HepG2 (cell line): ENCODE results near the gene GATAD2B. TPM values are rescaled to one million over a fixed set of nuclear protein-coding genes. Genes with fewer than 3 reads are reported as not detected.

Experiments
- ATAC-seq: fragments of 200-7000 bp; cut with Tn5 transposase; 3 replicates; pipeline ENCODE4 v1.9.1; 2020; ENCODE audit warnings: mild to moderate bottlenecking, moderate library complexity
- BruUV-seq: library from RNA; stranded (reverse); fragments of 400-500 nt; replicated peaks from 2 replicates; lab custom pipeline; 2021; lab: Mats Ljungman, UMichigan
- CTCF ChIA-PET: fragments of 300-600 bp; formaldehyde crosslinking; extraction: SDS; loops from one replicate; lab custom pipeline; 2021; ENCODE audit warnings: low total read pairs, inconsistent platforms, low intra/inter-chr PET ratio; lab: Yijun Ruan, JAX
- POLR2A ChIA-PET: fragments of 350-600 bp; sonication (Branson Sonifier 250); formaldehyde crosslinking; loops from one replicate; lab custom pipeline; 2020; ENCODE audit warnings: antibody characterized with exemption, inconsistent platforms; lab: Yijun Ruan, JAX
- DNase-seq: peaks from one replicate; pipeline ENCODE4 v3.0.0-alpha.2; 2015; ENCODE audit warnings: low spot score
- FAIRE-seq: peaks from 3 replicates; lab custom pipeline; 2011; peaks lifted over from hg19 to GRCh38; lab: Jason Lieb, UNC
- H2AFZ ChIP-seq: one replicate; pipeline ENCODE4 v1.6.1; 2011; ENCODE audit warnings: low read length, inconsistent platforms
- H3K27ac ChIP-seq: fragments of 300-600 bp; 3 replicates; pipeline ENCODE4 v1.8.0; 2011; ENCODE audit warnings: mixed run types, mild to moderate bottlenecking, mixed read lengths, low read length, inconsistent platforms; ENCODE audit not compliant: insufficient read depth; ENCODE audit errors: extremely low read length
- H3K27me3 ChIP-seq, 2 experiments: fragments of 200-600 bp in 1 of 2; 2 replicates in 1 of 2; 3 replicates in 1 of 2; pipeline versions ENCODE4 v1.6.0 to v1.8.0; 2011; ENCODE audit warnings: low read length in 2 of 2, mild to moderate bottlenecking in 2 of 2, moderate library complexity in 2 of 2, inconsistent platforms in 1 of 2; ENCODE audit not compliant: insufficient read depth in 2 of 2, control insufficient read depth in 1 of 2
- H3K36me3 ChIP-seq, 2 experiments: fragments of 200-600 bp in 1 of 2; replicated peaks in 1 of 2; 2 replicates in 1 of 2; 3 replicates in 1 of 2; pipeline versions ENCODE4 v1.5.1 to v1.8.0; 2011; ENCODE audit warnings: low read length in 2 of 2, inconsistent platforms in 1 of 2; ENCODE audit not compliant: insufficient read depth in 2 of 2, control insufficient read depth in 1 of 2
- H3K4me1 ChIP-seq: 2 replicates; pipeline ENCODE4 v1.5.1; 2012; ENCODE audit warnings: low read length, inconsistent platforms; ENCODE audit not compliant: insufficient read depth
- H3K4me2 ChIP-seq: 2 replicates; pipeline ENCODE4 v1.6.0; 2011; ENCODE audit warnings: low read depth, low read length, inconsistent platforms
- H3K4me3 ChIP-seq, 3 experiments: fragments of 200-600 bp in 1 of 3; sonication (generic), shearing (Covaris generic) in 1 of 3; replicated peaks in 1 of 3; 2 replicates each; pipeline ENCODE4 v1.5.1; 2011 to 2016; ENCODE audit warnings: low read length in 3 of 3, inconsistent platforms in 2 of 3, low read depth in 2 of 3, mild to moderate bottlenecking in 2 of 3, control low read depth in 1 of 3, mixed read lengths in 1 of 3; ENCODE audit not compliant: insufficient read depth in 1 of 3
- H3K79me2 ChIP-seq: one replicate; pipeline ENCODE4 v1.6.1; 2011; ENCODE audit warnings: low read length, inconsistent platforms; ENCODE audit not compliant: insufficient read depth
- H3K9ac ChIP-seq: 2 replicates; pipeline ENCODE4 v1.6.0; 2011; ENCODE audit warnings: mild to moderate bottlenecking, low read depth, low read length, inconsistent platforms; ENCODE audit not compliant: insufficient read depth
- H3K9me3 ChIP-seq: 2 replicates; pipeline ENCODE4 v1.5.1; 2012; ENCODE audit warnings: mild to moderate bottlenecking, low read length
- H4K20me1 ChIP-seq: 2 replicates; pipeline ENCODE4 v1.6.0; 2011; ENCODE audit warnings: inconsistent platforms, mild to moderate bottlenecking, low read length, moderate library complexity; ENCODE audit not compliant: insufficient read depth
- ATF1 ChIP-seq: IDR thresholded peaks from 2 replicates; pipeline ENCODE4 v1.6.1; 2016; ENCODE audit warnings: mild to moderate bottlenecking, control low read depth
- ATM ChIP-seq: fragments of 450-650 bp; IDR thresholded peaks from 2 replicates; pipeline ENCODE4 v1.7.1; 2017; ENCODE audit warnings: mild to moderate bottlenecking, borderline replicate concordance
- CAMTA2 ChIP-seq: sonication (generic); formaldehyde crosslinking; IDR thresholded peaks from 2 replicates; pipeline ENCODE4 v1.4.0; 2020; ENCODE audit warnings: mild to moderate bottlenecking, missing genetic modification reagents, borderline replicate concordance
- FOXK2 ChIP-seq: fragments of 450-650 bp; IDR thresholded peaks from 2 replicates; pipeline ENCODE4 v1.6.1; 2016
- MXD1 ChIP-seq: sonication (generic); formaldehyde crosslinking; IDR thresholded peaks from 2 replicates; pipeline ENCODE4 v1.4.0; 2020; ENCODE audit warnings: mild to moderate bottlenecking, missing genetic modification reagents
- PHB2 ChIP-seq: fragments of 450-650 bp; IDR thresholded peaks from 2 replicates; pipeline ENCODE4 v1.6.1; 2018; ENCODE audit not compliant: partially characterized antibody
- RNF219 ChIP-seq: sonication (generic); formaldehyde crosslinking; IDR thresholded peaks from 2 replicates; pipeline ENCODE4 v1.5.0; 2020; ENCODE audit warnings: mild to moderate bottlenecking, missing genetic modification reagents
- SMARCC2 ChIP-seq: fragments of 450-650 bp; IDR thresholded peaks from 2 replicates; pipeline ENCODE4 v1.6.1; 2017; ENCODE audit warnings: antibody characterized with exemption, mild to moderate bottlenecking
- SPEN ChIP-seq: sonication (generic); formaldehyde crosslinking; IDR thresholded peaks from 2 replicates; pipeline ENCODE4 v1.5.1; 2020; ENCODE audit warnings: low read depth, mild to moderate bottlenecking, missing genetic modification reagents
- ZBTB14 ChIP-seq: sonication (generic); formaldehyde crosslinking; IDR thresholded peaks from 2 replicates; pipeline ENCODE4 v1.4.0; 2020; ENCODE audit warnings: missing genetic modification reagents
- ZBTB38 ChIP-seq: sonication (generic); formaldehyde crosslinking; IDR thresholded peaks from 2 replicates; pipeline ENCODE4 v1.5.1; 2020; ENCODE audit warnings: mild to moderate bottlenecking, missing genetic modification reagents
- ZFAT ChIP-seq: sonication (generic); formaldehyde crosslinking; conservative IDR thresholded peaks from 2 replicates; pipeline ENCODE4 v1.8.1; 2023; ENCODE audit warnings: missing genetic modification reagents, inconsistent platforms
- ZNF275 ChIP-seq: sonication (generic); formaldehyde crosslinking; IDR thresholded peaks from 2 replicates; pipeline ENCODE4 v1.8.0; 2022; ENCODE audit warnings: missing genetic modification reagents, mild to moderate bottlenecking, inconsistent platforms, borderline replicate concordance
- ZNF891 ChIP-seq: sonication (generic); formaldehyde crosslinking; IDR thresholded peaks from 2 replicates; pipeline ENCODE4 v1.5.0; 2020; ENCODE audit warnings: mild to moderate bottlenecking, missing genetic modification reagents
- ZSCAN25 ChIP-seq: sonication (generic); formaldehyde crosslinking; IDR thresholded peaks from 2 replicates; pipeline ENCODE4 v1.8.0; 2022; ENCODE audit warnings: mild to moderate bottlenecking, missing genetic modification reagents
- WGBS: methylation state at CpG from one replicate; pipeline ENCODE4 v1.1.6; 2017; ENCODE audit warnings: low lambda C conversion rate; 5-methylcytosine and 5-hydroxymethylcytosine counted together
- in situ Hi-C: cut with HindIII; loops from 2 replicates; pipeline ENCODE4 v1.10.0; 2017; ENCODE audit warnings: low pct_unique_long_range_greater_than_20kb; ENCODE audit not compliant: extremely low pct_ligation_motif_present
- intact Hi-C: fragments of 100-400 bp; cut with micrococcal nuclease; formaldehyde crosslinking; loops from one replicate; pipeline ENCODE4 v1.10.0; 2022; ENCODE audit not compliant: unreplicated experiment
- polyA plus RNA-seq, 8 experiments: library from polyadenylated mRNA; depleted of rRNA in 3 of 8; stranded (reverse) in 7 of 8; unstranded in 1 of 8; fragments of >200 nt; fragmentation: Illumina TruSeq in 4 of 8; extraction: Trizol in 4 of 8; gene quantifications; 2 replicates each; pipeline versions ENCODE4 v1.2.1 to v1.2.3, GENCODE V29; 2011 to 2016; ENCODE audit warnings: low read depth in 4 of 8, missing spikeins in 1 of 8, mixed read lengths in 1 of 8; ENCODE audit not compliant: insufficient read depth in 1 of 8
- total RNA-seq, 5 experiments: library from RNA; depleted of rRNA; stranded (reverse); fragments of >200 nt; fragmentation: Illumina TruSeq; extraction: Trizol; gene quantifications; 2 replicates each; pipeline ENCODE4 v1.2.3, GENCODE V29; 2016; ENCODE audit warnings: low read depth in 1 of 5

Gene GATAD2B
- total and polyA plus RNA-seq, 2 of the 13 experiments (the other 11 are each of a cell fraction or from before 2014, with no cell fraction given): 3.2 to 5.2 TPM

GRCh38 chr1:153856763-153857162 is 66.0 kb downstream of the GATAD2B start (continued):
- no peak for TF ChIP-seq ZBTB14 (CRISPR knock-in tag)
- TF ChIP-seq ZSCAN25 (CRISPR knock-in tag): no peak
- no peak for TF ChIP-seq SMARCC2
- no peak for TF ChIP-seq FOXK2
- no peak for TF ChIP-seq CAMTA2 (CRISPR knock-in tag)

- no peak overlapping the region for H2AFZ ChIP-seq
- intact Hi-C loops: no loop called here
- TF ChIP-seq SPEN (CRISPR knock-in tag) (no peak), MXD1 (CRISPR knock-in tag) (no peak), ATM (no peak), ZFAT (CRISPR knock-in tag) (no peak), ZNF891 (CRISPR knock-in tag) (no peak), ZNF275 (CRISPR knock-in tag) (no peak), ATF1 (no peak), RNF219 (no peak), PHB2 (no peak), ZBTB38 (CRISPR knock-in tag) (no peak)
- TF ChIP-seq, all 625 proteins: peak for 0
Measured at GRCh38 chr1:153852170-153852569, 70.6 kb downstream of the GATAD2B start.

More at GRCh38 chr1:153852170-153852569, 70.6 kb downstream of the GATAD2B start:
- Histone ChIP-seq H3K36me3 (peaks cover 1 to 13% of the 10 kb centered on the region in 2 experiments; a peak in 1 of 5 replicates), H3K9me3 (no peaks in the 10 kb centered on the region), H3K27ac (no peak overlapping the region), H3K4me2 (no peak overlapping the region), H3K9ac (no peak overlapping the region), H4K20me1 (no peaks in the 10 kb centered on the region; the same call in 1 of the 2 replicates), H3K27me3 (no peaks in the 10 kb centered on the region), H3K4me1 (no peaks in the 10 kb centered on the region), H3K79me2 (peaks cover 5% of the 10 kb centered on the region), H3K4me3 (no peak overlapping the region)
- ATAC-seq (no peak), FAIRE-seq (no peak), DNase-seq (no peak)
- in situ Hi-C loops: no loop called here
- ChIA-PET CTCF (no interaction called here), POLR2A (interaction anchor here (0.6 kb wide), 1 partner anchor 24 kb away, joined by 3 read pairs; no protein-coding TSS in a partner anchor)
- no TSS peak for BruUV-seq
- WGBS: 97% methylated on average over 3 of the region's 5 CpGs
